Naive B cell (primary cell): ENCODE data around the gene OAS1. TPM values are rescaled to one million over a fixed set of nuclear protein-coding genes. Genes with fewer than 3 reads are reported as not detected.

Experiments
- ATAC-seq, 2 donors: fragments of 150-1000 bp; cut with Tn5 transposase; 2 replicates each; pipeline ENCODE4 v1.10.0; 2021; ENCODE audit warnings: low read depth in 2 of 2, mild to moderate bottlenecking in 2 of 2, moderate library complexity in 2 of 2
- DNase-seq: peaks from one replicate; pipeline ENCODE4 v3.0.0; 2022
- H3K27ac Mint-ChIP-seq, 6 donors: one replicate each; pipeline ENCODE4 v1.8.0; 2020 to 2022; ENCODE audit warnings: mild to moderate bottlenecking in 6 of 6, mixed read lengths in 6 of 6, moderate library complexity in 5 of 6, inconsistent platforms in 2 of 6
- H3K27me3 Mint-ChIP-seq, 3 donors: one replicate each; pipeline ENCODE4 v1.8.0; 2021 to 2022; ENCODE audit warnings: mixed read lengths in 3 of 3, mild to moderate bottlenecking in 1 of 3
- H3K36me3 Mint-ChIP-seq, 2 donors: one replicate each; pipeline ENCODE4 v1.8.0; 2020 to 2022; ENCODE audit warnings: mixed read lengths in 2 of 2, inconsistent platforms in 1 of 2, mild to moderate bottlenecking in 1 of 2
- H3K4me1 Mint-ChIP-seq, 3 donors: one replicate each; pipeline ENCODE4 v1.8.0; 2020 to 2022; ENCODE audit warnings: mixed read lengths in 3 of 3, inconsistent platforms in 1 of 3, mild to moderate bottlenecking in 1 of 3, moderate library complexity in 1 of 3
- H3K4me3 Mint-ChIP-seq, 8 donors: one replicate each; pipeline ENCODE4 v1.8.0; 2020 to 2022; ENCODE audit warnings: mild to moderate bottlenecking in 8 of 8, mixed read lengths in 8 of 8, moderate library complexity in 8 of 8, inconsistent platforms in 2 of 8
- H3K9me3 Mint-ChIP-seq, 7 donors: one replicate each; pipeline ENCODE4 v1.8.0; 2020 to 2022; ENCODE audit warnings: mixed read lengths in 7 of 7, mild to moderate bottlenecking in 5 of 7, inconsistent platforms in 2 of 7, moderate library complexity in 1 of 7
- polyA plus RNA-seq, 6 donors: library from polyadenylated mRNA; unstranded; fragments of 300-500 nt; fragmentation: Illumina TruSeq; gene quantifications; one replicate each; pipeline ENCODE4 v1.2.3, GENCODE V29; 2021; ENCODE audit warnings: low read depth in 6 of 6

Gene OAS1
- polyA plus RNA-seq, 6 donors from 2014 or later: 57.4 to 112 (median 74.5) TPM

DNA sequence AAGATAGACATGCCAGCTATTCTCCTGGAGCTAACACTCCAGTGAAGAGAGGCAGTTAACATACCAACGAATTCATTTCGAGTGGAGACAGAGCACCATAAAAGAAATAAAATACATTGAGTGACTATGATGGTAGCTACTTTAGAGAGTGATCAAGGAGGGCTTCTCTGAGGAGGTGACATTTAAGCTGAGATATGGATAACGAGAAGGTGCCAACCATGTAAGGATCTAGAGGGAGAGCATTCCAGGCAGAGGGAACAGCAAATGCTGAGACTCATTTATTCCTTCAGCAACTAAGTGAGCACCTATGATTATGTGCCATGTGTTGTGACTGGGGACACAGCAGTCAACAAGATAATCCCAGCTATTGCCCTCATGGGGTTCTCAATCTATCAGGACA is 28.3 kb upstream of the OAS1 start:
- Mint-ChIP-seq H3K36me3 (no peaks in the 10 kb centered on the region), H3K27me3 (peaks cover 19 to 74% (median 73%) of the 10 kb centered on the region in 3 donors), H3K4me1 (no peaks in the 10 kb centered on the region), H3K4me3 (no peak overlapping the region), H3K9me3 (no peaks in the 10 kb centered on the region), H3K27ac (no peak overlapping the region)
- ATAC-seq: no peak
- DNase-seq: no peak

DNA sequence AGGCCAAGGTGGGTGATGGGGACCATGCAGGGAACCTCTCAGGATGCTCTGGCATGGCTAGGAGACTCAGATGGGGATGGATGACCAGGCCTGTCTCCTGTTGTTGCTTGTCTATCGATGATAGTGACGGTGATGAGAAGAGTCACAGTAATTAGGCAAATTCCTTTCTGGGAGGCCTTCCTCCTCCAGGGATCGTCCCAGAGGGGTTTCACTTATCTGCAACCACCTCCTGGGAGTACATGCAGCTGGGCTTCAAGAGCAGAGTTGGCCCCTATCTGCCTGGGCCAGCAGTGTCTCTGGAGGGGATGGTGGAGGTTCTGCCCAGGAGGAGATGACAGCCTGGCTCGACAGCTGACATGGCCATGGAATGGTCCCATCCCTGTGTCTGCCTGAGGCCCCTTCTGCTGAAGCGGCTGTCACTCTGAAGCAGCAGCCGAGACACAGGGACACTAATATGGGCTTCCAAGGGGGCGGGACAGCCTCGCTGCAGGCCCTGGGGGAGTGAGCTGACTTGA is 27.5 kb upstream of the OAS1 start:
- DNase-seq: no peak
- ATAC-seq: no peak
- no peaks in the 10 kb centered on the region for H3K4me1 Mint-ChIP-seq
- H3K27me3 Mint-ChIP-seq: peaks cover 18 to 74% (median 73%) of the 10 kb centered on the region in 3 donors
- no peak overlapping the region for H3K27ac Mint-ChIP-seq
- no peak overlapping the region for H3K4me3 Mint-ChIP-seq
- H3K9me3 Mint-ChIP-seq: peaks cover 0 to under 1% (median 0%) of the 10 kb centered on the region in 7 donors
- H3K36me3 Mint-ChIP-seq: no peaks in the 10 kb centered on the region

GRCh38 chr12:112881602-112882001 is 25.2 kb upstream of the OAS1 start:
- Mint-ChIP-seq H3K9me3 (peaks cover 0 to 20% (median 6%) of the 10 kb centered on the region in 7 donors), H3K27me3 (peaks cover 24 to 60% (median 58%) of the 10 kb centered on the region in 3 donors), H3K4me1 (no peaks in the 10 kb centered on the region), H3K4me3 (no peak overlapping the region), H3K36me3 (no peaks in the 10 kb centered on the region), H3K27ac (no peak overlapping the region)
- no peak for ATAC-seq
- DNase-seq: no peak

DNA sequence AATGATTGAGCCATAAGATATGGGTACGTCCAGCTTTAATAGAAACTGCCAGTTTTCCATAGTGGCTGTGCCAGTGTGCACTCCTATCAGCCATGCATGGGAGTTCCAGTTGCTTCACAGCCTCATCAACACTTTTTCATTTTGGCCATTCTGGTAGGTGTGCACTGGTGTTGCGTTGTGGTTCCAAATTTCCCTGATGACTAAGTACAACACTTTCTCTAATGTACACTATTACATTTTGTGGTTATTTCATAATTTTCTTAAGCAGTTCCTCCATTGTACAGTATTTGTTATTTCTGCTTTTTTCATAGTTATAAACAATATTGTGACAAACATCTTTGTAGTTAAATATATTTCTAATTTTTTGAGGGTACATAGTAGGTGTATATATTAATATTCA is 21.5 kb upstream of the OAS1 start:
- H3K4me3 Mint-ChIP-seq: no peak overlapping the region
- ATAC-seq (no peak), DNase-seq (no peak)
- peaks cover 0 to 31% (median 6%) of the 10 kb centered on the region in 7 donors for H3K9me3 Mint-ChIP-seq
- no peaks in the 10 kb centered on the region for H3K4me1 Mint-ChIP-seq
- peaks cover 27 to 45% (median 40%) of the 10 kb centered on the region in 3 donors for H3K27me3 Mint-ChIP-seq
- H3K27ac Mint-ChIP-seq: no peak overlapping the region
- no peaks in the 10 kb centered on the region for H3K36me3 Mint-ChIP-seq

DNA sequence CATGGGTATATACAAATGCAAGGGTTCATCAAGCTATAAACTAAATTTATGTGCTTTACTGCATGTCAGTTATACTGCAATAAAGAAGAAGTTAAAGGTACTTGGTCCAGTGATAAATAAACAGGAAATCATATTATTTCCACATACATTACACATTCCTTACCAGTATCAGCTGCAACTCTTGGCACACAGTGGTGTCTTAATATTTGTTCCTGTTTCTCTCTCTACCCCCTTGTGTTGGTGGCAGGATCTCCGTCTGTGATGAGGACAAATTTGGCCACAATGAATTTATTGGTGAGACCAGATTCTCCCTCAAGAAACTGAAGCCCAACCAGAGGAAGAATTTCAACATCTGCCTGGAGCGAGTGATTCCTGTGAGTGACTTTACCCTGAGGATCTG is 19.2 kb upstream of the OAS1 start:
- DNase-seq: no peak
- Mint-ChIP-seq H3K36me3 (no peaks in the 10 kb centered on the region), H3K9me3 (peaks cover 0 to 31% (median 6%) of the 10 kb centered on the region in 7 donors), H3K4me1 (no peaks in the 10 kb centered on the region), H3K27me3 (peaks cover 23 to 39% (median 25%) of the 10 kb centered on the region in 3 donors), H3K4me3 (no peak overlapping the region), H3K27ac (no peak overlapping the region)
- no peak for ATAC-seq

- Mint-ChIP-seq H3K36me3 (no peaks in the 10 kb centered on the region), H3K4me3 (no peak overlapping the region), H3K27me3 (peaks cover 15 to 26% (median 16%) of the 10 kb centered on the region in 3 donors), H3K27ac (peak overlapping the region in 2 of 6 donors; percentile 24 to 91), H3K9me3 (peaks cover 0 to 12% (median 0%) of the 10 kb centered on the region in 7 donors), H3K4me1 (peaks cover 0 to 6% (median 2%) of the 10 kb centered on the region in 3 donors)
- DNase-seq (no peak), ATAC-seq (no peak)
Measured at GRCh38 chr12:112891093-112892024, 15.4 kb upstream of the OAS1 start.

DNA sequence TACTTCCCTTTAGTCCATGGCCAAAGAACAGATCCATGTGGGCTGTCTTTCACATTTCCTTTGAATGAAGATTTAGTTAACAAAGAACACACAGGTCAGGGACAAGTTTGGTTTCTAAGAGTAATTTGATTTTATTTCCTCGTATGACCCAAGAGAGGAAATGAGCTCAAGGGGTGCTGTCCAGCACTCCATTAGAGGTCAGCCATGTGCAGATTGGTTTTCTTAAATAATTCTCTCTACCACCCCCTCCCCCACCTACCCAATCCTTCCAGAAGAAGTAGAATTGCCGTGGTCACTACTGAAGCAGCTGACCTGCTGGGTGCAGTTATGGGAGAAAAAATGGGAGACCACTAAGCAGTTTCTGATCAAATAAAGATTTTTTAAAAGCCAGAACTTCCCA is 13.9 kb upstream of the OAS1 start:
- H3K27me3 Mint-ChIP-seq: peaks cover 13 to 34% (median 30%) of the 10 kb centered on the region in 3 donors
- peaks cover 0 to 2% (median 0%) of the 10 kb centered on the region in 7 donors for H3K9me3 Mint-ChIP-seq
- ATAC-seq (no peak), DNase-seq (no peak)
- H3K36me3 Mint-ChIP-seq: no peaks in the 10 kb centered on the region
- H3K4me3 Mint-ChIP-seq: no peak overlapping the region
- H3K4me1 Mint-ChIP-seq: peaks cover 0 to 6% (median 2%) of the 10 kb centered on the region in 3 donors
- peak overlapping the region in 1 of 6 donors; percentile 81 for H3K27ac Mint-ChIP-seq

- Mint-ChIP-seq H3K27me3 (peaks cover 14 to 40% (median 39%) of the 10 kb centered on the region in 3 donors), H3K4me1 (peaks cover 0 to 6% (median 4%) of the 10 kb centered on the region in 3 donors), H3K9me3 (no peaks in the 10 kb centered on the region), H3K27ac (no peak overlapping the region), H3K4me3 (no peak overlapping the region), H3K36me3 (no peaks in the 10 kb centered on the region)
- ATAC-seq (no peak), DNase-seq (no peak)
Measured at GRCh38 chr12:112894128-112894527, 12.6 kb upstream of the OAS1 start.

- ATAC-seq (no peak), DNase-seq (no peak)
- Mint-ChIP-seq H3K4me3 (no peak overlapping the region), H3K36me3 (no peaks in the 10 kb centered on the region), H3K9me3 (no peaks in the 10 kb centered on the region), H3K27ac (peak overlapping the region in 1 of 6 donors; percentile 2), H3K4me1 (peaks cover 8 to 28% (median 19%) of the 10 kb centered on the region in 3 donors), H3K27me3 (peaks cover 8 to 27% (median 25%) of the 10 kb centered on the region in 3 donors)
Measured at GRCh38 chr12:112898380-112898779, 8.4 kb upstream of the OAS1 start.

GRCh38 chr12:112900298-112901145 is 6.2 kb upstream of the OAS1 start:
- H3K36me3 Mint-ChIP-seq: no peaks in the 10 kb centered on the region
- H3K4me3 Mint-ChIP-seq: peak overlapping the region in 2 of 8 donors; percentile 33 to 42
- no peak for ATAC-seq
- peaks cover 19 to 39% (median 24%) of the 10 kb centered on the region in 3 donors for H3K4me1 Mint-ChIP-seq
- H3K9me3 Mint-ChIP-seq: no peaks in the 10 kb centered on the region
- peaks cover 8 to 27% (median 25%) of the 10 kb centered on the region in 3 donors for H3K27me3 Mint-ChIP-seq
- peak overlapping the region in 3 of 6 donors; percentile 38 to 62 (median 47) for H3K27ac Mint-ChIP-seq
- DNase-seq: peak; percentile 25

DNA sequence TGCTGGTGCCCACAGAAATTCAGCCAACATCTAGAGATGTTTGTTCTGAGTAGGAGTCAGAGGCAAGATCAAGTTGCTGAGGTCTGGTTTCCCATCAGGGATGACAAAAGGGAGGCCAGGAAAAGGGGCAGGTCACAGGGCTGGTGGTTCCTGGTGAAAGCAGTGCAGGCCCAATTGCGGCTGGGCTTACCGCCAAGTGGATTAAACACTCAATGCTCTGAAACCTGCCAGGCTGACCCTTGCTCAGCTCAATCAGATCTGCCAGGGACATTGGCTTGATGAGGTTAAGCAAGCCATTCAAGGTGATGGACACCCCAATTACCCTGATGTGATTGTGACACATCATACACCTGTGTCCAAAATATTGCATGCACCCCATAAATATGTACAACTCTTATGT is 5.5 kb upstream of the OAS1 start:
- Mint-ChIP-seq H3K27ac (peak overlapping the region in 1 of 6 donors; percentile 38), H3K9me3 (no peaks in the 10 kb centered on the region), H3K4me3 (peak overlapping the region in 1 of 8 donors; percentile 25), H3K4me1 (peaks cover 20 to 47% (median 26%) of the 10 kb centered on the region in 3 donors), H3K36me3 (no peaks in the 10 kb centered on the region), H3K27me3 (peaks cover 8 to 25% (median 25%) of the 10 kb centered on the region in 3 donors)
- no peak for ATAC-seq
- no peak for DNase-seq

DNA sequence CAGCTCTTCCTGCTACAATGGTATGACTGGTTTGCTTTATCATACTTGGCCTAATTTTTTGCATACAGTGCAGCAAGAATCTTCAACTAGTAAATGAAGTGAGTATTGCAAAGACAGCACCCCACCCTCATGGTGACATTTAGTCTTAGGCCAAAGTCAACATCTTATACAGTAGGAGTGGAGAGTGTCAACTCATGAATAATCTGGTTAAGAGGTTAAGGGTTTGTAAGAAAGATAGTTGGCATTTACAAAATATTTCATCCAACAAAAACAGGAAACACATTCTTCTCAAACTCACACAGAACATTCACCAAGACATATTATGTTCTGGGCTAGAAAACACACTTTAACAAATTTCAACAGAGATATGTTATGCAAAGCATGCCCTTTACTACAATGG is 2.2 kb upstream of the OAS1 start:
- Mint-ChIP-seq H3K27me3 (no peaks in the 10 kb centered on the region), H3K4me3 (peak overlapping the region in 2 of 8 donors; percentile 36 to 42), H3K27ac (peak overlapping the region in 4 of 6 donors; percentile 21 to 78 (median 46)), H3K4me1 (peaks cover 47 to 78% (median 53%) of the 10 kb centered on the region in 3 donors), H3K9me3 (no peaks in the 10 kb centered on the region), H3K36me3 (no peaks in the 10 kb centered on the region)
- ATAC-seq (no peak), DNase-seq (no peak)
